T-helper 1 cell treated with Interleukin-12 subunit alpha and Interleukin-12 subunit beta and Interleukin-4 antibody, amounts not matched to agents 30 ng/mL and 1 ng/mL, for 36 hours (primary cell): ENCODE results near the gene HACD4. TPM values are rescaled to one million over a fixed set of nuclear protein-coding genes. Genes with fewer than 3 reads are reported as not detected.

Source experiments
- intact Hi-C: fragments of 100-400 bp; cut with micrococcal nuclease; formaldehyde crosslinking; loops from one replicate; pipeline ENCODE4 v1.15.1; 2024
- total RNA-seq: library from RNA; stranded (reverse); gene quantifications from 2 replicates; pipeline ENCODE4 v1.2.3, GENCODE V29; 2022

The HACD4 gene
- total RNA-seq, 1 donor from 2014 or later = 11.0 TPM

DNA sequence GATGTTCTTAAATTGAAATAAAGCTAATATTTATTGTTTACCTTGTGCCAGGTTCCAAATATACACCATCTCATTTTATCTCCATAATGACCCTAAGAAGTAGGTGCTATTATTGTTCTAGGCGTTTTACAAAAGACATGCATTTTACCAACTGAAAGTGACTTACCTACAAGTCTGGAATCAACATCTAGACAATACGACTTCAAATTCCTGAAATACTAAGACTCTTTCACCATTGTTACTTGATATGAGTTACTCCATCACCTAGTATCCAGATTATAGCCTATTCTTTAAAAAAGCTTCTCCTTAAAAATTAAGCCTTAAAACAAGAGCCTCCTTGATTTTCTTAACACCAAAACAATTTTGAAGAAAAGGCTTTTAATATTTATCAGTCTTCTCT, 13.3 kb downstream of the HACD4 start:
- intact Hi-C loops = no loop called here

GRCh38 chr9:21016701-21017491, 14.5 kb downstream of the HACD4 start:
- intact Hi-C loops = no loop called here

GRCh38 chr9:21015995-21016394, 15.4 kb downstream of the HACD4 start:
- intact Hi-C loops = no loop called here

GRCh38 chr9:21015129-21015815, 16.2 kb downstream of the HACD4 start:
- intact Hi-C loops = no loop called here

DNA sequence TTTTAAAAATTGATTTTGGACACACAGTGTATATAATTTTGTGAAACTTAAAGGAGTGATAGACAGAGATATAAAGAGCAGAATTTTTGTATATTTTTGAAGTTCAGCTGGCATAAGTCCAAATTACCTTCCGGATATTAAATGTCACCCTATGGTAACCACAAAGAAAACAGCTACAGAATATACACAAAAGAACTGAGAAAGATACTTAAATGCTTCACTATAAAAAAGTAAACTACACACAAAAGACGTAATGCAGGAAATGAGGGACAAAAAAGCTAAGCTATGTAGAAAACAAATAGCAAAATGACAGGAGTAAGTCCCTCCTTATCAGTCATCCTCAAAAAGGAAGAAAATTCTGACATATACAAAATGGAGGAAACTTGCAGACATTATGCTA, 29.4 kb downstream of the HACD4 start:
- intact Hi-C loops = no loop called here

DNA sequence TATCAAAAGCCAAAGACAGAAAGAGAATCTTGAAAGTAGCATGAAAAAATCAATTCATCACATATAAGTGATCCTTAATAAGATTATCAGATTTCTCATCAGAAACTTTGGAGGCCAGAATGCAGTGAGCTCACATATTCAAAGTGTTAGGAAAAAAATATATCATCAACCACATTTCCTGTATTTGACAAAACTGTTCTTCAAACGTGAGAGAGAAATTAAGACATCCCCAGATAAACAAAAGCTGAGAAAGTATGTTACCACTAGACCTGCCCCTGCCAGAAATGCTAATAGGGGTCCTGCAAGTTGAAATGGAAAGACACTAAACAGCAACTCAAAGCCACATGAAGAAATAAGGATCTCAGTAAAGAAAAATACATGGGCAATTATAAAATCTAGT, 29.9 kb downstream of the HACD4 start:
- intact Hi-C loops = loop anchor here (2.0 kb wide), 1 partner anchor 29 kb away; the partner anchor contains the start of gene HACD4

DNA sequence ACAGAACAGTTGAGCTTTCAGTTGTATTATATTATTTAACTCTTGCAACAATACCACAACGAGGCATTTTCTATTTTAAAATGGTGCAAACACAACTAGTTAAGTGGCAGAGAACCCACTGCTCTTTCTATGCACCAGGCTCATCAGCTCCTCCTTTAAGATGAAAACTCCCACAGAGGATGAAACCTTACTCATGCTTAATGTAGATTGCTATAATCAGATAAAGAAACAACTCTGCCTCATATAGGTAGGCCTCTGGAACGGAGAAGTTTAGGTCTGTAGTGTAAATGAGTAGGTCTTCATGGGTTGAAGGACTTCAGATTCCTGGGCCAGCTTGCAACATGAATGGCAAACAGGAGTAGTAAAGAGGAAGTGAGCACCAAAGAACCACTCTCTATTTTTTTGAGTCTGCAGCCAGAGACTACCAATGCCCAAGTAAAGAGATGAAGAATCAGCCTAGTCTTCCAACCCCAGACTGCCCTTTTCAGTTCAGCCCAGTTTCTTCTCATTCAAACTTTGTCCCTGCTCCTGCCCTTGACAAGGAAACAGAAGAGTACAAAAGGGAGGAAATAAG, 33.9 kb downstream of the HACD4 start:
- intact Hi-C loops = no loop called here

GRCh38 chr9:20996809-20997208, 34.6 kb downstream of the HACD4 start:
- intact Hi-C loops = no loop called here

GRCh38 chr9:20995616-20996015, 35.8 kb downstream of the HACD4 start:
- intact Hi-C loops = no loop called here

DNA sequence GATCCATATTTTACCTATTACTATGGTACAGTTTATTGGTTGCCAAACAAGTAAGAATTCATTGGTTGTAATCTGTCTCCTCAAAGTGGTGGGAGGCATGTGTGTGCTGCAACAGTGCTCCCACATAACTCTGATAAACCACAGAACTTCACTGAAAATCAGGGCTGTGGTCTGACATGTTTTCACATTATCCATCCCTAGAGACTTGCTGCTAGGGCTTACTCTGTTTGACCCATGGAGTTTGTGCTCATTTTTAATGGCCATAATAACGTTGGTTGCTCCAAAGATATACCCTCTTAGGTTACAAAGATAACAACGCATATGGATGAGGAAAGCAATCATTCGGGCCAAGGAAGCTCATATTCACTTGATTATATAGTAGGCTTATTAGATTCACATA, 37.0 kb downstream of the HACD4 start:
- intact Hi-C loops = no loop called here

DNA sequence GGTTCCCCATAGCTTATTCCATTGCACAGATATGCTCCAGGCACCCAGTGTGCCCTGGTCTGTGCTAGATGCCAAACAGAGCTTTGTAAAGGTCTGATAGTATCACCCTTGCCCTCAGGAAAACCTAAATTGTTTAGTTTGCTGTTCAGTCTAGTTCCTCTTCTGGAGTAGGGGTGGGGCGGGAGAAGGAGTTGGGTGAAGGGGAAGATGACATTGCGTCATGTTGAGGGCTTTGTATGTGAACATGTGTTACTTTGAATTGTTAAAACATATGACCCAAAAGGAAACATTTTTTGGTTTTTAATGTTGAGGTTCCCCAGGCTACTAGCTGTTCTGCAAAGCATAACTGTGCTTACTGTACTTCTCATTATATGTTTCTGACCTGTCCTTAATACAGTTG, 40.6 kb downstream of the HACD4 start:
- intact Hi-C loops = no loop called here

DNA sequence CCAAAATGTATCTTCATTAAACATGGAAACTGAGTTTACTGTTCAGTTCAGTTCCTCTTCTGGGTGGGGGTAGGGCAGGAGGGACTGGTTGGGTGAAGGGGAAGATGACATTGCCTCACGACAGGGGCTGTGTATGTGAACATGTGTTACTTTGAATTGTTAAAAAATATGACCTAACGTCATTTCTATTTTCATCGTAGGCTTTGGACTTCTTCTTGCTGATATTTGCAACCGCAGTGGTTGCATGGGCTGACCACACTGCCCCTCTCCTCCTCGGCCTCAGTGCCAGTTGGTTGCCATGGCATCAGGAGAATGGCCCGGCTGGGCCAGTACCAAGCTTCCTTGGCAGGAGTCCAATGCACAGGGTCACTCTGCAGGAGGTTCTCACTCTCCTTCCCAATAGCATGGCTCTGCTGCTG, 41.5 kb downstream of the HACD4 start:
- intact Hi-C loops = no loop called here

GRCh38 chr9:20988671-20989315, 42.6 kb downstream of the HACD4 start:
- intact Hi-C loops = no loop called here

GRCh38 chr9:20988061-20988460, 43.4 kb downstream of the HACD4 start:
- intact Hi-C loops = no loop called here

DNA sequence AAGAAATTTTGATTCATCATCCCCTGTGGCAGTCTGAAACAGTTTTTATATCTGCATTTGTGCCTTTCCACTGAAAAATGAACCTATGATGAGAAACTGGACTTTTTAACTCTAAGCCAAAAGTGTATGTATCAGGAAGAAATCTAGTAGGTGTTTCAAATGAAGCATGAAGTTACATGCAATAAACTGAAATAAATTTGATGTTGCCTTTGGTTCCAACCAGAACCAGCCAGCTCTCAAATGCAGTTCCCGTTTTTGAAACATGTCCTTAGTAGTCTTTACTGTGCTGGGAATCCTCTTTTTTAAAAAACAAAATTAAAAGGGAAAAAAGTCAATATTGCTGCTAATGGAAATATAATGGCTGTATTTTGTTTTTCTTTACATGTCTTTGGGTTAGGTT, 43.9 kb downstream of the HACD4 start:
- intact Hi-C loops = no loop called here

- intact Hi-C loops = no loop called here
These were observed 45.4 kb downstream of the HACD4 start for GRCh38 chr9:20985851-20986600.

DNA sequence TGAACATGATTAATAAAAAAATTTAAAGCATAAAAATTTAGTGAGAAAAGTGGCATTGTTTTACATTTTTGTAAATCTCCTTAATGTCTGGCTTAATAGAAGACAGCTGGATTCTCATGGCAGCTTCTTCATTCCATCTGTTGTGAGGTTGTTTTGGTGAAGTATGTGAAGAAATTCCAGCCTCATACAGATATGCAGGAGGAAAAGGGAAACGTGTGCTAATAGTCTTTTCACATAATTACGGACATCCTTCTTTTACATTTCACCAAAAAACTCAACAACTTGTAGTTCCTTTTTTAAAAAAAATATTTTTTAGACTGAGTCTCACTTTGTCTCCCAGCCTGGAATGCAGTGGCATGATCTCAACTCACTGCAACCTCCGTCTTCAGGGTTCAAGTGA, 46.9 kb downstream of the HACD4 start:
- intact Hi-C loops = no loop called here

GRCh38 chr9:20981486-20981885, 50.0 kb downstream of the HACD4 start:
- intact Hi-C loops = no loop called here

- intact Hi-C loops = no loop called here
These were observed 50.5 kb downstream of the HACD4 start for GRCh38 chr9:20980832-20981455.

GRCh38 chr9:20978249-20978648, 53.2 kb downstream of the HACD4 start:
- intact Hi-C loops = no loop called here
